ENCODE results near the gene CCSAP.

- TF ChIP-seq CTCF (IDR thresholded peaks at IDR 0.05), result no peak
- no peak for TF ChIP-seq POLR2AphosphoS5 (IDR thresholded peaks at IDR 0.05; ENCODE audit: insufficient read depth in 1 of 2, low read depth in 1 of 2)
These were observed 71.2 kb downstream of the CCSAP start for GRCh38 chr1:229271448-229272159.
